HK-2 (cell line): ENCODE results near the gene KRTAP5-10.
"Not testable (repeated sequence)": the region's sequence is repeated elsewhere in the genome, so short reads cannot be mapped to it uniquely, and the experiment has no call there.

Experiments used
- DNase-seq: peaks from one replicate; pipeline ENCODE4 v3.0.0-alpha.2; 2018; ENCODE audit not compliant: unreplicated experiment

The KRTAP5-10 gene, protein sequence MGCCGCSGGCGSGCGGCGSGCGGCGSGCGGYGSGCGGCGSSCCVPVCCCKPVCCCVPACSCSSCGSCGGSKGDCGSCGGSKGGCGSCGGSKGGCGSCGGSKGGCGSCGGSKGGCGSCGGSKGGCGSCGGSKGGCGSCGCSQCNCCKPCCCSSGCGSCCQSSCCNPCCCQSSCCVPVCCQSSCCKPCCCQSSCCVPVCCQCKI

DNA sequence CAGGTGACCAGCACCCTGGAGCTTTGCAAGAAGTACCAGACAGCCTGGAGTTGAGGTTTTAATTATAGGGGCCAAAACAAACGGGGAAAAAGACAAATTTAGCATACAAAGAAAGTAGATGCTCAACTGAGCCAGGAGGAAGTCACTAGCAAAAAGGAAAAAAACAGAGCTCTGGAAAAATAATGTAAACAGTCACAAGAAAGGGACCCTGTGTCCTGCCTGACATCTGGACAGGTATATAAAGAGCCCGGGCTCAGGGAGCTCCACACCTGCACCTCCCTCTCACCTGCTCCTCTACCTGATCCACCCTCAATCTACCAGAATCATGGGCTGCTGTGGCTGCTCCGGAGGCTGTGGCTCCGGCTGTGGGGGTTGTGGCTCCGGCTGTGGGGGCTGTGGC lies at the start of gene KRTAP5-10:
Gene KRTAP5-10, plus strand, starts transcription at position 301 of the 400 bp plus-strand sequence. Its CDS starts 25 bp downstream, at position 326.
- no peak for DNase-seq

DNA sequence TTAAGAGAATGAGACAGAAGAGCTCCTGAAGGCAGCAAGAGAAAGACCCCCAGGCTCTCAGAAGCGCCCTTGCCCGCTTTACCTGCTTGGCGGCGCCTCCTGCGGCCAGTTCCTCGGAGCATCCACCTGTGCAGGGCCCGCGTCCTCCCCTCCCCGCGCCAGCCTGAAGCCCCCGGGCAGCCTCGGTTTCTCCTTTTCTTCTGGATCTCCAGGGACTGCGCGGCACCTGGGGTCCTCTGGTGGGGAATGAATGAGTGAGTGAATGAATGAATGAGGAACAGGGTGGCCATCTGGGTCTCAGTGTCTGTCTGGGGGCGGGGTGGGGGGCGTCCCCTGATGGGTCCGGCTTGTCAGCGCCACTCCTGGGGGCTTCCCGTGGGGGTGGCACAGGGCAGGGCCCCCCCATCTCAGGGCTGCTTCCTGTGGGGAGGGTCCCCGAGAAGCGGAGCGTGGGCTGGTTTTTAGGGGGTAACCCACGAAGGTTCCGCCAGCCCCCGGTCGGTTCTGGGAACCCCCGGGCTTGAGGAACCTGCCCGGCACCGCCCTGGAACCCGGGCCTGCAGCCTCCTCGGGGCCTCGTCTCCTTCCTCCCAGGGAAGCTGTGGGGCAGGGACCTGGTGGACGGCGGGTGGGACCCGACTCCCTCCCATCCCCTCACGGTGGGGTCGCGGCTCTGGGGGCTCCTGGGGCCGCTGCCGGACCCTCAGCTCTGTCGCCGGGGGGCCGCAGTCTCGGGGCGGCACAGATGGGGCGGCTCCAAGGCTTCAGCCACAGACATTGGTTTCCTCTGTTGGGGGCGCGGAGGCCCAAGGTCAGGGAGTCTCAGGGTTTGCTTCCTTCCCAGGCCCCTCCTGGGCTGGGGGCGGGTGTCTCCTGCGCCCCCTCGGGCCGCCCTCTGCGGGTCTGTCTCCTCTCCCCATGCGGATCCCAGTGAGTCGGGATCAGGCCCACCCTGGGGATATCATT lies 46.6 kb upstream of the KRTAP5-10 start:
- DNase-seq = no peak

DNA sequence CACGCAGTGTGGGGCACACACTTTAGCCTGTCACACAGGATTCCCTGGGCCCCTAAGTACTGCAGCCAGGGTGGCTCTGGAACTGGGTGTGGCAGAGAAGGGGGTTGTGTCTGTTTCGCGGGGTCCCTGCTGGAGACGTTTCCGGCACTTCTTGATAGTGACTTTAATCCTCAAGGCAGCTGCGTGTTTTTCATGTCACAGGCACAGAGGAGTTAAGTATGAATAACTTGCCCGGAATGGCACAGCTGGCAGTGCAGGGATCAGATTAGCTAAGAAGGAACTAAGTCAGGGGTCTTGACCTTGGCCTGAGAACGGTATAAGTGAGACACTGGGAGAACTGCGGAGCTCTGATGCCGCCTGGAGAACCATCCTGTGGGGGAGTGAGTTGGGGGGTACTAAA lies 45.8 kb upstream of the KRTAP5-10 start:
- DNase-seq = no peak

DNA sequence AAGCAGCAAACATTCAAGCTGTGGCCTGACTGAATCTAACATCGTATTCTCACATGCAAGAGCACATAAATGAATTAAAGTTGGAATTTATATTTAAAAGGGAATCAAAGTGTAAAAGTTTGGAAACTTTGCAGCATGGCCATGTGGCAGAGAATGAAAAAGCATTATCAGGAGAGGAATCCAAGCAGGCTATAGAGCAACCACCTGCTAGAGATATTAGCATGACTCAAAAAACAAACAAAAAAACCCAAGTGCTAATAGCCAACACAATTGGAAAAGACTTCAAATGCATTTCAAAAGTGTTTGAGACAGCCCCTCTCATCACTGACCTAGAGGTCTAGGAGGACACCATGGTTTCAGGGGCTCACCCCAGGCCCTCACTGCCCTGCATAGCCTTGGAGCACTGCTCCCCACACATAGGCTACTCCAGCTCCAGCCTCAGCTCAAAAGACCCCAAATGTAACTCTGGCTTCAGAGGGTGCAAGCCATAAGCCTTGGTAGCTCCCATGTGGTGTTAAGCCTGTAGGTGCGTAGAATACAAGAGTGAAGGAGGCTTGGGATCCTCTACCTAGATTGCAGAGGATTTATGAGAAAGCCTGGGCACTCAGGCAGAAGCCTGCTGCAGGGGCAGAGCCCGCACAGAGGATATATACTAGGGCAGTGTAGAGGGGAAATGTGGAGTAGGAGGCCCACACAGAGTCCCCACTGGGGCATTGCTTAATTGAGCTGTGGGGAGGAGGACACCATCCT lies 40.0 kb upstream of the KRTAP5-10 start:
- DNase-seq = no peak

DNA sequence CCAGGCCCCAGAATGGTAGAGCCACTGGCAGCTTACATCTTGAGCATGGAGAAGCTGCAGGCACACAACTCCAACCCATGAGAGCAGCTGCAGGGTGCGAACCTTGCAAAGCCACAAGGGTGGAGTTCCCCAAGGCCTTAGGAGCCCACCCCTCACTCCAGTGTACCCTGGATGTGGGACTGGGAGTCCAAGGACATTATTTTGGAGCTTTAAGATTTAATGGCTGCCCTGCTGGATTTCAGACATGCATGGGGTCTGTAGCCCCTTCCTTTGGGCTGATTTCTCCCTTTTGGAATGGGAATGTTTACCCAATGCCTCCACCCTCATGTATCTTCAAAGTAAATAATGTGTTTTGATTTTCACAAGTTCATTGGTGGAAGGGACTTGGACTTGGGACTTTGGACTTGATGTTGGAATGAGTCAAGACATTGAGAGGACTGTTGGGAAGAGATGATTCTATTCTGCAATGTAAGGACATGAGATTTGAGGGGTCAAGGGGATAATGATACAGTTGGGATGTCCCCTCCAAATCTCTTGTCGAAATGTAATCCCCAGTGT lies 39.3 kb upstream of the KRTAP5-10 start:
- DNase-seq = no peak

DNA sequence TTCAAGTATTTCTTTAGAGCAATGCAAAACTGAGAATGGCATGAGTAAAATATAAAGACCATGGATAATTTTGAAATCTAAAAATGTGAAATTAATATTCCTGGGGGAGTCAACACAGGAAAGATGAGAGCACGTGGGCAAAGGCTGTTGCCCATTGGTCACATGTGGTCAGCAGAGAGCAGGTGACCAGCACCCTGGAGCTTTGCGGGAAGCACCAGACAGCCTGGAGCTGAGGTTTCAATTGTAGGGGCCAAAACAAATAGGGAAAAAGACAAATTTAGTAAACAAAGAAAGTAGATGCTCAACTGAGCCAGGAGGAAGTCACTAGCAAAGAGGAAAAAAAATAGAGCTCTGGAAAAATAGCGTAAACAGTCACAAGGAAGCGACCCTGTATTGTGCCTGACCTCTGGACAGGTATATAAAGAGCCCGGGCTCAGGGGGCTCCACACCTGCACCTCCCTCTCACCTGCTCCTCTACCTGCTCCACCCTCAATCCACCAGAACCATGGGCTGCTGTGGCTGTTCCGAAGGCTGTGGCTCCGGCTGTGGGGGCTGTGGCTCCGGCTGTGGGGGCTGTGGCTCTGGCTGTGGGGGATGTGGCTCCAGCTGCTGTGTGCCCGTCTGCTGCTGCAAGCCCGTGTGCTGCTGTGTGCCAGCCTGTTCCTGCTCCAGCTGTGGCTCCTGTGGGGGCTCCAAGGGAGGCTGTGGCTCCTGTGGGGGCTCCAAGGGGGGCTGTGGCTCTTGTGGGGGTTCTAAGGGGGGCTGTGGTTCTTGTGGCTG lies 38.4 kb upstream of the KRTAP5-10 start, which contains the start of gene KRTAP5-7:
Gene KRTAP5-7, plus strand, starts transcription at position 472 of the 780 bp plus-strand sequence. Its CDS starts 34 bp downstream, at position 506.
- DNase-seq = not testable (repeated sequence)

DNA sequence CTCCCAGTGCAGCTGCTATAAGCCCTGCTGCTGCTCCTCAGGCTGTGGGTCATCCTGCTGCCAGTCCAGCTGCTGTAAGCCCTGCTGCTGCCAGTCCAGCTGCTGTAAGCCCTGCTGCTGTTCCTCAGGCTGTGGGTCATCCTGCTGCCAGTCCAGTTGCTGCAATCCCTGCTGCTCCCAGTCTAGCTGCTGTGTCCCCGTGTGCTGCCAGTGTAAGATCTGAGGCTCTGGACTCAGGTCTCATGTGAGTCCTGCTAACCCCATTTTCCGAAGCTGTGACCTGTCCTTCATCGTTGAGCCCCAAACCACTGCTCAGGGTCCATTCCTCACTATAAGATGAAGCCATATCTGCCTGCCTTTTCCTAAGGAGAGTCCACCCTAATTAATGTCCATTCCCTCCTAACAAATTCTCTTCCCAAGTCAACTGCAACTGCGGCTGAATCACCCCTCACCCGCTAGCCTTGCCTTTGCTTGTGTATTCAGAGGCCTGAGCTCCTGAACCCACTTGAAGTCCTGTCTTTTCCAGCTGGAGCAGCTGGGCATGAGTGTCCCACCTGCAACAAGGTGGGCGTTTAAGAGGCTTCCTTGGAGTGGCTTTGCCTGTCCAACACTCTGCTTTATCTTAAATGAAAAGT lies 37.7 kb upstream of the KRTAP5-10 start:
- DNase-seq = no peak

DNA sequence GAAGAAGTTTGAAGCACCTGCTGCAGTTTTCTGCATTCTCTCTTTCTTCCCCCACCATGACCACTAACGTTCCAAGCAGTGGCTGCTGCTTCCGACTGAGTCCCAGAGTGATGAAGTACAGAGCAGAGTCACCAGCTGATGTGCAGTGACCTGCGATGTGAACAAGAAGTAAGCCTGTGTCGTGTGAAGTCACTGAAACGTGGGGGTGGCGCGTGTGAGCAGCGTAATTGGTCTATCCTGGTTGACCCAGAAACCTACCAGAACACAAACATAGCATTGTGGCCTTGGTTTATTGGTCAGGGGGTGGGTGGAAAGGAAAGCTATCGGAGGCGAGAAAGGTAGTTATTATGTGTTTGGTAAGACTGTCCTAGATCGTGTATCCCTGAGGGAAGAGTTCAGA lies 34.8 kb upstream of the KRTAP5-10 start:
- DNase-seq = no peak

DNA sequence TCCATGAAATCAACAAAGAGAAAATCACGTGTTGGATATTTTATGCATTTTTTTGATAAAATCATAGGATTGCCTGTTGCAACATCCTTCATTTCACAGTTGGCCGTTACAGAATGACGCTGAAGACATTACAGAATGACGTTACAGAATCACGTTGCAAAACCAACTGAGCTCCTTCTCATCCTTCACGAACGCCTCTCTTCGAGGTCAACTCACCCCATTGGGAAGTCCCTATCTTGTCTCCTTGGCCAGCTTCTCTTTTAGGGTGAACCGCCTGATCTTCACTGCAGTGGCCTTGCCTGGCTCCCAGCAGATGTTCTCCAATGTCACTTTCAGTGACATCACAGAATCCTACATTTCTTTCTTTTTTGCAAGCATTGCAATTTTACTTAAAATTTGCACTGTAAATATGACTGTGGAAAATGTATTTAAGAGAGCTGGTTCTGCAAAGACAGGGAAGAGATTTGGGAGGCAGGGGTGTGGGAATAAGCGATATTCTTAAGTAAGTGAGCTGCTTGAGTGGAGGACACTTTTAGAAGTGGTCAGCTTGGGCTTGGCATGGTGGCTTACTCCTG lies 33.2 kb upstream of the KRTAP5-10 start:
- no peak for DNase-seq

DNA sequence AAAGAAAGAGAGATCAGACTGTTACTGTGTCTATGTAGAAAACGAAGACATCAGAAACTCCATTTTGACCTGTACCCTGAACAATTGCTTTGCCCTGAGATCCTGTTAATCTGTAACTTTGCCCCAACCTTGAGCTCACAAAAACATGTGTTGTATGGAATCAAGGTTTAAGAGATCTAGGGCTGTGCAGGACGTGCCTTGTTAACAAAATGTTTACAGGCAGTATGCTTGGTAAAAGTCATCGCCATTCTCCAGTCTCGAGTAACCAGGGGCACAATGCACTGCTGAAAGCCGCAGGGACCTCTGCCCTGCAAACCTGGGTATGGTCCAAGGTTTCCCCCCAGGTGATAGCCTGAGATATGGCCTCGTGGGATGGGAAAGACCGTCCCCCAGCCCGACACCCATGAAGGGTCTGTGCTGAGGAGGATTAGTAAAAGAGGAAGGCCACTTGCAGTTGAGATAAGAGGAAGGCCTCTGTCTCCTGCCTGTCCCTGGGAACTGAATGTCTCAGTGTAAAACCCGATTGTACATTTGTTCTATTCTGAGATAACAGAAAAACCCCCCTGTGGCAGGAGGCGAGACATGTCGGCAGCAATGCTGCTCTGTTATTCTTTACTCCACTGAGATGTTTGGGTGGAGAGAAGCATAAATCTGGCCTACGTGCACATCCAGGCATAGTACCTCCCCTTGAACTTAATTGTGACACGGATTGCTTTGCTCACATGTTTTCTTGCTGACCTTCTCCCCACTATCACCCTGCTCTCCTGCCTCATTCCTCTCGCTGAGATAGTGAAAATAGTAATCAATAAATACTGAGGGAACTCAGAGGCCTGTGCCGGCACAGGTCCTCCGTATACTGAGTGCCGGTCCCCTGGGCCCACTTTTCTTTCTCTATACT lies 30.4 kb upstream of the KRTAP5-10 start:
- not testable (repeated sequence) for DNase-seq

DNA sequence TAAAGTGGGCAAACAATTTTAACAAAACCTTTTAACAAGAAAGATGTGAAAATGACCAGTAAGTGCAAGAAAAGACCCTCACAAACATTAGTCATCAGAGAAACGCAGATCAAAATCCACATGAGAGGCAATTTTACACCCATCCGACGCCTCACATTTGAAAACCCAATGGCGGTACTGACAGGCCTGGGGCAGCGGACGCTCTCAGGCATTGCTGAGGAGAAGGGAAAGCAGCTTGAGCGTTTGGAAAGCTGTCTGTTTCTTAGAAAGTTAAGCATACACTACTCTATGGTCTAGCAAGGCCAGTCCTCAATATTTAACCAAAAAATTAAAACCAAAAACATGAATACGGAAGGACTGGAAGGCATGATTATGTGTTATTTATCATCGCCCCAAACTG lies 29.5 kb upstream of the KRTAP5-10 start:
- DNase-seq = no peak

DNA sequence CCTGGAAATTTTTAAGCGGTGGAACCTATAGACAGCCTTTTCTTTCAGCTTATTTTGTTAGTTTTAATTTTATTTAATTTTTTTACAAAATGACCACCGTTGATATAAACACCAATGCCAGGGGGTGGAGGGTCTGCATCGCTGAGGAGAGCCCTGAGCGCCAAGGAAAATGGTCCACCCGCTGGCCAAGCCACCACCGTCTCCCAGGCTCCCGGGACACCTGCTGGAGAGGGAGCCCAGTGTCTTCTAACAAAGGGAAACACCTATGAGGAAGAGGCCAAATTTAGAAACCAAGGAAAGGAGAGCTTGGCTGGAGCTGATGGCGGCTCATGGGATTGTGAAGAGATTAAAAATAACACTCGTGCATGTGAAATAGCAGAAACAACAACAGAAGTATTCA lies 27.8 kb upstream of the KRTAP5-10 start:
- DNase-seq = no peak

DNA sequence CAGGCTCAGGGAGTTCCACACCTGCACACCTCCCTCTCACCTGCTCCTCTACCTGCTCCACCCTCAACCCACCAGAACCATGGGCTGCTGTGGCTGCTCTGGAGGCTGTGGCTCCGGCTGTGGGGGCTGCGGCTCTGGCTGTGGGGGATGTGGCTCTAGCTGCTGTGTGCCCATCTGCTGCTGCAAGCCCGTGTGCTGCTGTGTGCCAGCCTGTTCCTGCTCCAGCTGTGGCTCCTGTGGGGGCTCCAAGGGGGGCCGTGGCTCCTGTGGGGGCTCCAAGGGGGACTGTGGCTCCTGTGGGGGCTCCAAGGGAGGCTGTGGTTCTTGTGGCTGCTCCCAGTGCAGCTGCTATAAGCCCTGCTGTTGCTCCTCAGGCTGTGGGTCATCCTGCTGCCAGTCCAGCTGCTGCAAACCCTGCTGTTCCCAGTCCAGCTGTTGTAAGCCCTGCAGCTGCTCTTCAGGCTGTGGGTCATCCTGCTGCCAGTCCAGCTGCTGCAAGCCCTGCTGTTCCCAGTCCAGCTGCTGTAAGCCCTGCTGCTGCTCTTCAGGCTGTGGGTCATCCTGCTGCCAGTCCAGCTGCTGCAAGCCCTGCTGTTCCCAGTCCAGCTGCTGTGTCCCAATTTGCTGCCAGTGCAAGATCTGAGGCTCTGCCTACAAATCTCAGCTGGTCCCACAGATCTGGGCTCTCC lies 27.2 kb upstream of the KRTAP5-10 start, which contains the start of gene KRTAP5-8:
Gene KRTAP5-8, plus strand, starts transcription at position 49 of the 689 bp plus-strand sequence. Its CDS starts 31 bp downstream, at position 80.
- DNase-seq = not testable (repeated sequence)

DNA sequence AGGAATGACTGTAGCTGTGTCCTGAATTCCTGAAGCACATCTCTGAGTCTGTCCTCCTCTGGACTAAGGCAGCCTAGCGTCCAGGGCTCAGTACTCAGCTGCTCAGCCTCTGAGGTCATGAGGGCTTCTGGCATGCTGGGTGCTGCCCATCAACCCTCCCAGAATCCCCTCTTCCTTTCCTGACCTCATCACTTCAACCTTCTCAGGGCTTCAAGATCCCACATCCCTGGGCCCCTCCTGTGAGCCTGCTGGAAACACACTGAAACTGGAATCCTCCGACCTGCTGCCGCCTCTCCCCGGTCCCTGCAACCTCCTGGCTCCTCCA lies 26.7 kb upstream of the KRTAP5-10 start:
- no peak for DNase-seq

DNA sequence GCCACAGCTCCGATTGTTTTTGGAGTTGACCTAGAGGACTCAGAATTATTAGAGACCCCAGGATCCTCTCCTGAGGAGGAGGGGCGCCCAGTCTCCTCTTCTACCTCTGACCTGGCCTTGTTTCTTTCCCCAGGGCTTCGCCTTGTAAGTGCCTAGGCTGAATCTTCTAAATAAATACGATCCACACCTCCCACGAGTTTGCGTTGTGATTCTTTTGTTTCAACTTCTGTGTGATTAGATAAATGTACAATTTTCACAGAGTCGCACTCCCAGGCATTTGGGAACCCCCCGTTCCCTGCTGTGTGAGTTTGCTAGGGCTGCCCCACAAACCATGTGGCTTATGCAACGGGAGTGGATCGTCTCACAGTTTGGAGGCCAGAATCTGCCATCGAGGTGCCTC lies 26.3 kb upstream of the KRTAP5-10 start:
- DNase-seq = no peak

DNA sequence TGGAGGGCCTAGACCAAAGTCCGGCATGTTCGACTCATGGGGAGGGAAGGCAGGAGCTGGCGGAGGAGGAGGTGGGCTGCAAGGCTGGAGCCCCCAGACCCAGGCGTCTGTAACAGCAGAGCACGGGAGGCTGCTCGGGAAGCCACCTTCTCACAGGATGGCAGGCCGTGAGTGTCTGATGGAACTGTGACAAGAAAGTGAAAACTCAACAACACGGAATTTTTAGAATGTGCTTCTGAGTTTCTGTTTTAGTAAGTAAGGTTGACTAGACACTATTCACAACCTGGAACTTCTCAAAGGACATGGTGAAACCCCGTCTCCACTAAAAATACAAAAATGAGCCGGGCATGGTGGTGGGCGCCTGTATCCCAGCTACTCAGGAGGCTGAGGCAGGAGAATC lies 25.4 kb upstream of the KRTAP5-10 start:
- DNase-seq = not testable (repeated sequence)

DNA sequence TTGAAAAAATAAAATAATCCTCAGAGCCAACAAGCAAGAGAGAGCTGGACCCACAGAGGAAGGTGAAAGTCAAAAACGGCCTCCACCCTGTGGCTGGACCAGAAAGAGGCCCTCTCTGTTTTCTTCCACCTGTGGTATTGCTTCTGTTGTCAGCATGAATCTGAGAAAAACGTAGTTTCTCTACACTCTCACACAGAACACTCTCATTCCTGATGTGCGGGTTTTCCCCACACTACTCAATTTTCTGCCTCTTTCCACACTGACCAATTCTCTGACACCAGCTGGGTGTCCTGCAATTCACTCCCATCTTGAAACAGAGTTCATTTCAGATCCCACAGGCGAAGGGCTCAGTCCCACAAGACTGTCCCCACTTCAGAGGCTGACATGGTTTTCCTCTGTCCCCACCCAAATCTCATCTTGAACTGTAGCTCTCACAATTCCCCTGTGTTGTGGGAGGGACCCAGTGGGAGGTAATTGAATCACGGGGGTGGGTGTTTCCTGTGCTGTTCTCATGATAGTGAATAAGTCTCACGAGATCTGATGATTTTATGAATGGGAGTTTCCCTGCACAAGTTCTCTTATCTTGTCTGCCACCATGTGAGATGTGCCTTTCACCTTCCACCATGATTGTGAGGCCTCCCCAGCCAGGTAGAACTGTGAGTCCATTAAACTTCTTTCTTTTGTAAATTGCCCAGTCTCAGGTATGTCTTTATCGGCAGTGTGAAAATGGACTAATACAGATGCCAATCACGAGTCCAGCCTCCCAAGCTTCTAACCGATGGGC lies 24.6 kb upstream of the KRTAP5-10 start:
- not testable (repeated sequence) for DNase-seq

DNA sequence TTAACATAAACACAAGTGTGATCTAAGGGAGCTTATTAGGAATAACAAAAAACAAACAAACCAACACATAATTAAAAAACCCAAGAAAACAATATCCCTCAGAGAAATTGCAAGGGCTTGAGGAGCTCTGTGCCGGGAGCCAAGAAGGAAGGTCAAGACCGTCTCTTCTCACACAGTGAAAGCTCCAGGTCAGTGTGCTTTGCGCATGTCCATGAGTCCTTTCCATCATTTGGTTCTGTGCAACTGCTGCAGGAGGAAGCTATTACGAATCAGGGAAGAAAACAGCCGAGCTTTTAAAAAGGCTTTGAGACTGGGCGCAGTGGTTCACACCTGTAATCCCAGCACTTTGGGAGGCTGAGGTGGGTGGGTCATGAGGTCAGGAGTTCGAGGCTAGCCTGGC lies 23.0 kb upstream of the KRTAP5-10 start:
- DNase-seq = no peak
